GM19395 (cell line): ENCODE results near the gene LITAF.
"Not testable (repeated sequence)": the region's sequence is repeated elsewhere in the genome, so short reads cannot be mapped to it uniquely, and the experiment has no call there.

ENCODE experiments used
- ATAC-seq: cut with Tn5 transposase; IDR thresholded peaks from one replicate; pipeline ENCODE4 v1.9.1; 2021; ENCODE audit warnings: mild to moderate bottlenecking, moderate library complexity; ENCODE audit not compliant: unreplicated experiment

LITAF gene

GRCh38 chr16:11576427-11577289, 10.1 kb downstream of the LITAF start:
- no peak for ATAC-seq

- ATAC-seq, result peak; percentile 19
These were observed 11.5 kb downstream of the LITAF start for GRCh38 chr16:11575223-11575589.

- no peak for ATAC-seq
These were observed 14.3 kb downstream of the LITAF start for GRCh38 chr16:11572301-11572995.

GRCh38 chr16:11571549-11571948, 15.2 kb downstream of the LITAF start:
- ATAC-seq, result no peak

- no peak for ATAC-seq
These were observed 15.9 kb downstream of the LITAF start for GRCh38 chr16:11570806-11571205.

- no peak for ATAC-seq
These were observed 16.5 kb downstream of the LITAF start for GRCh38 chr16:11570258-11570657.

- no peak for ATAC-seq
These were observed 20.3 kb downstream of the LITAF start for GRCh38 chr16:11566398-11566797.

- no peak for ATAC-seq
These were observed 21.1 kb downstream of the LITAF start for GRCh38 chr16:11565665-11566064.

GRCh38 chr16:11564046-11564926, 22.4 kb downstream of the LITAF start:
- ATAC-seq, result no peak

- ATAC-seq, result no peak
These were observed 23.2 kb downstream of the LITAF start for GRCh38 chr16:11563493-11564040.

- ATAC-seq, result no peak
These were observed 23.8 kb downstream of the LITAF start for GRCh38 chr16:11562941-11563340.

- ATAC-seq, result no peak
These were observed 24.3 kb downstream of the LITAF start for GRCh38 chr16:11562411-11562810.

GRCh38 chr16:11561856-11562255, 24.9 kb downstream of the LITAF start:
- ATAC-seq, result no peak

GRCh38 chr16:11561454-11561805, 25.3 kb downstream of the LITAF start:
- ATAC-seq, result no peak

GRCh38 chr16:11560701-11561453, 25.8 kb downstream of the LITAF start:
- no peak for ATAC-seq

GRCh38 chr16:11558308-11558823, 28.4 kb downstream of the LITAF start:
- ATAC-seq, result not testable (repeated sequence)

- no peak for ATAC-seq
These were observed 28.9 kb downstream of the LITAF start for GRCh38 chr16:11557801-11558200.

- ATAC-seq, result no peak
These were observed 29.6 kb downstream of the LITAF start for GRCh38 chr16:11556945-11557720.

- ATAC-seq, result no peak
These were observed 30.4 kb downstream of the LITAF start for GRCh38 chr16:11556214-11556819.
